IMR-90 (cell line): Measurements from ENCODE around the gene KCNT1. TPM values are rescaled to one million over a fixed set of nuclear protein-coding genes. Genes with fewer than 3 reads are reported as not detected.

Experiments used
- ATAC-seq: fragments of 200-7000 bp; cut with Tn5 transposase; 2 replicates; pipeline ENCODE4 v1.9.1; 2020; ENCODE audit warnings: low read depth, mild to moderate bottlenecking, moderate library complexity
- BruUV-seq: library from RNA; stranded (reverse); fragments of 400-500 nt; replicated peaks from 2 replicates; lab custom pipeline; 2021; lab: Mats Ljungman, UMichigan
- CTCF ChIA-PET: fragments of 300-600 bp; formaldehyde crosslinking; extraction: SDS; loops from one replicate; lab custom pipeline; 2021; ENCODE audit warnings: antibody characterized with exemption; lab: Yijun Ruan, JAX
- POLR2A ChIA-PET: fragments of 300-600 bp; sonication (Branson Sonifier 250); formaldehyde crosslinking; loops from one replicate; lab custom pipeline; 2022; ENCODE audit warnings: antibody characterized with exemption; ENCODE audit not compliant: unreplicated experiment; lab: Charles Lee
- DNase-seq: peaks from one replicate; pipeline ENCODE4 v3.0.0; 2013
- H2AFZ ChIP-seq: replicated peaks from 2 replicates; pipeline ENCODE3; 2013; ENCODE audit warnings: low read length, mild to moderate bottlenecking; ENCODE audit not compliant: poor library complexity
- H2AK5ac ChIP-seq: 2 replicates; pipeline ENCODE4 v1.6.1; 2013; ENCODE audit warnings: low read depth, low read length, inconsistent platforms
- H2AK9ac ChIP-seq: replicated peaks from 2 replicates; pipeline ENCODE3; 2013; ENCODE audit warnings: mild to moderate bottlenecking, low read depth, low read length, moderate library complexity; ENCODE audit not compliant: poor library complexity
- H2BK120ac ChIP-seq: 2 replicates; pipeline ENCODE4 v1.6.1; 2013; ENCODE audit warnings: low read depth, low read length, inconsistent platforms
- H2BK15ac ChIP-seq: 3 replicates; pipeline ENCODE4 v1.6.1; 2013; ENCODE audit warnings: low read depth, low read length, inconsistent platforms
- H2BK20ac ChIP-seq: 2 replicates; pipeline ENCODE4 v1.6.1; 2013; ENCODE audit warnings: low read depth, mild to moderate bottlenecking, inconsistent platforms, low read length, moderate library complexity
- H2BK5ac ChIP-seq: 2 replicates; pipeline ENCODE4 v1.6.1; 2013; ENCODE audit warnings: mild to moderate bottlenecking, low read depth, low read length, inconsistent platforms; ENCODE audit not compliant: poor library complexity, severe bottlenecking
- H3K14ac ChIP-seq: replicated peaks from 2 replicates; pipeline ENCODE4 v1.6.1; 2013; ENCODE audit warnings: low read depth, low read length, inconsistent platforms
- H3K18ac ChIP-seq: 2 replicates; pipeline ENCODE4 v1.6.1; 2013; ENCODE audit warnings: low read depth, low read length, control low read depth
- H3K23ac ChIP-seq: 2 replicates; pipeline ENCODE4 v1.6.1; 2013; ENCODE audit warnings: low read depth, low read length, inconsistent platforms
- H3K27ac ChIP-seq: 2 replicates; pipeline ENCODE4 v1.5.1; 2013; ENCODE audit warnings: mild to moderate bottlenecking, control low read depth, low read length; ENCODE audit not compliant: insufficient read depth
- H3K27me3 ChIP-seq: 2 replicates; pipeline ENCODE4 v1.6.1; 2013; ENCODE audit warnings: low read length; ENCODE audit not compliant: control insufficient read depth, insufficient read depth
- H3K36me3 ChIP-seq: 2 replicates; pipeline ENCODE4 v1.6.1; 2013; ENCODE audit warnings: low read length, mixed read lengths; ENCODE audit not compliant: control insufficient read depth, insufficient read depth
- H3K4ac ChIP-seq: 2 replicates; pipeline ENCODE4 v1.6.1; 2013; ENCODE audit warnings: low read depth, low read length, inconsistent platforms
- H3K4me1 ChIP-seq: 2 replicates; pipeline ENCODE4 v1.6.1; 2013; ENCODE audit warnings: low read length, mixed read lengths; ENCODE audit not compliant: control insufficient read depth, insufficient read depth
- H3K4me2 ChIP-seq: 2 replicates; pipeline ENCODE4 v1.6.1; 2013; ENCODE audit warnings: low read depth, mild to moderate bottlenecking, control low read depth, low read length, moderate library complexity
- H3K4me3 ChIP-seq: 2 replicates; pipeline ENCODE4 v1.5.1; 2013; ENCODE audit warnings: low read depth, mild to moderate bottlenecking, control low read depth, low read length, moderate library complexity; ENCODE audit not compliant: insufficient read depth
- H3K56ac ChIP-seq: 2 replicates; pipeline ENCODE4 v1.6.1; 2013; ENCODE audit warnings: low read length, inconsistent platforms; ENCODE audit not compliant: insufficient read depth; ENCODE audit errors: extremely low read depth
- H3K79me1 ChIP-seq, 2 experiments: 2 replicates each; pipeline ENCODE4 v1.6.1; 2013; ENCODE audit warnings: low read length in 2 of 2, inconsistent platforms in 1 of 2, low read depth in 1 of 2
- H3K9ac ChIP-seq: 2 replicates; pipeline ENCODE4 v1.6.1; 2013; ENCODE audit warnings: low read depth, low read length, control low read depth
- H3K9me1 ChIP-seq: 2 replicates; pipeline ENCODE4 v1.6.1; 2013; ENCODE audit warnings: low read length, inconsistent platforms; ENCODE audit not compliant: insufficient read depth
- H3K9me3 ChIP-seq: 2 replicates; pipeline ENCODE4 v1.6.1; 2013; ENCODE audit warnings: low read length; ENCODE audit not compliant: control insufficient read depth, insufficient read depth
- H4K20me1 ChIP-seq: 2 replicates; pipeline ENCODE4 v1.6.1; 2013; ENCODE audit warnings: low read length, inconsistent platforms; ENCODE audit not compliant: insufficient read depth
- H4K5ac ChIP-seq: 2 replicates; pipeline ENCODE4 v1.6.1; 2013; ENCODE audit warnings: mild to moderate bottlenecking, low read depth, low read length, control low read depth
- H4K8ac ChIP-seq, 2 experiments: 2 replicates each; pipeline ENCODE4 v1.6.1; 2013; ENCODE audit warnings: low read depth in 2 of 2, low read length in 2 of 2, control low read depth in 1 of 2, inconsistent platforms in 1 of 2
- H4K91ac ChIP-seq: 2 replicates; pipeline ENCODE4 v1.6.1; 2013; ENCODE audit warnings: low read depth, low read length, inconsistent platforms; ENCODE audit not compliant: insufficient read depth
- BHLHE40 ChIP-seq: fragments of 150-350 bp; IDR thresholded peaks from 2 replicates; pipeline ENCODE4 v1.6.1; 2016; ENCODE audit warnings: mild to moderate bottlenecking, low read depth, low read length
- CEBPB ChIP-seq: IDR thresholded peaks from 2 replicates; pipeline ENCODE4 v1.6.1; 2012; ENCODE audit warnings: low read depth, low read length, improper control_type of control experiment
- CHD1 ChIP-seq: IDR thresholded peaks from 2 replicates; pipeline ENCODE4 v1.6.1; 2012; ENCODE audit warnings: low read depth, low read length, improper control_type of control experiment
- FOS ChIP-seq: fragments of 150-350 bp; IDR thresholded peaks from 2 replicates; pipeline ENCODE4 v1.6.1; 2016; ENCODE audit warnings: low read depth, low read length
- MAFK ChIP-seq: IDR thresholded peaks from 2 replicates; pipeline ENCODE4 v1.6.1; 2012; ENCODE audit warnings: low read depth, low read length, improper control_type of control experiment
- MAZ ChIP-seq: IDR thresholded peaks from 2 replicates; pipeline ENCODE4 v1.6.1; 2012; ENCODE audit warnings: low read depth, mild to moderate bottlenecking, low read length, improper control_type of control experiment, moderate library complexity, borderline replicate concordance
- MXI1 ChIP-seq: IDR thresholded peaks from 2 replicates; pipeline ENCODE4 v1.6.1; 2012; ENCODE audit warnings: low read depth, mild to moderate bottlenecking, low read length, moderate library complexity, borderline replicate concordance
- NFE2L2 ChIP-seq: fragments of 150-350 bp; IDR thresholded peaks from 2 replicates; pipeline ENCODE4 v1.6.1; 2016; ENCODE audit warnings: low read depth, mild to moderate bottlenecking, low read length
- POLR2A ChIP-seq: IDR thresholded peaks from 2 replicates; pipeline ENCODE4 v1.6.1; 2012; ENCODE audit warnings: mild to moderate bottlenecking, low read depth, low read length
- RAD21 ChIP-seq: IDR thresholded peaks from 2 replicates; pipeline ENCODE4 v1.6.1; 2012; ENCODE audit warnings: low read length, improper control_type of control experiment
- RCOR1 ChIP-seq: IDR thresholded peaks from 2 replicates; pipeline ENCODE4 v1.6.1; 2012; ENCODE audit warnings: mild to moderate bottlenecking, low read length, improper control_type of control experiment; ENCODE audit not compliant: insufficient replicate concordance
- RFX5 ChIP-seq: IDR thresholded peaks from 2 replicates; pipeline ENCODE4 v1.8.0; 2012; ENCODE audit warnings: low read depth, mild to moderate bottlenecking, low read length, moderate library complexity
- SMC3 ChIP-seq: fragments of 150-350 bp; IDR thresholded peaks from 2 replicates; pipeline ENCODE4 v1.6.1; 2016; ENCODE audit warnings: low read depth, mild to moderate bottlenecking, antibody characterized with exemption, low read length, moderate library complexity
- USF2 ChIP-seq: fragments of 150-350 bp; IDR thresholded peaks from 2 replicates; pipeline ENCODE4 v1.6.1; 2017; ENCODE audit warnings: mild to moderate bottlenecking, antibody characterized with exemption, low read length, low read depth
- WGBS, 2 experiments: methylation state at CpG; one replicate each; pipeline versions ENCODE4 v1.1.5 to v1.1.7; 2013; ENCODE audit warnings: missing lambda C conversion rate in 2 of 2; ENCODE audit not compliant: insufficient read length in 1 of 2; ENCODE audit errors: extremely low coverage in 2 of 2; 5-methylcytosine and 5-hydroxymethylcytosine counted together
- dilution Hi-C: fragments of 300-500 bp; cut with HindIII; formaldehyde crosslinking; loops from one replicate; pipeline ENCODE4 v1.14.3; 2018; ENCODE audit warnings: low sequenced_read_pairs; ENCODE audit not compliant: unreplicated experiment
- in situ Hi-C: fragments of 300-500 bp; cut with MboI; formaldehyde crosslinking; loops from 3 replicates; pipeline ENCODE4 v1.14.3; 2019; ENCODE audit warnings: low sequenced_read_pairs, inconsistent platforms, mixed read lengths
- intact Hi-C: fragments of 100-400 bp; cut with micrococcal nuclease; formaldehyde crosslinking; loops from 2 replicates; pipeline ENCODE4 v1.10.0; 2022
- polyA plus RNA-seq, 3 experiments: library from polyadenylated mRNA; depleted of rRNA; stranded (reverse); fragments of >200 nt; gene quantifications; 2 replicates each; pipeline ENCODE4 v1.2.3, GENCODE V29; 2012; ENCODE audit warnings: low replicate concordance in 1 of 3
- total RNA-seq: library from RNA; depleted of rRNA; stranded (reverse); fragments of >200 nt; gene quantifications from 2 replicates; pipeline ENCODE4 v1.2.3, GENCODE V29; 2012
- TF ChIP-seq, protein P1 (sequence below): conservative IDR thresholded peaks from 2 replicates; pipeline ENCODE4 v1.5.1; 2012; ENCODE audit warnings: mild to moderate bottlenecking, low read depth, low read length, improper control_type of control experiment
- TF ChIP-seq, protein P2 (sequence below): fragments of 150-350 bp; IDR thresholded peaks from 2 replicates; pipeline ENCODE4 v1.6.1; 2016; ENCODE audit warnings: low read depth, mild to moderate bottlenecking, low read length, moderate library complexity, borderline replicate concordance

Gene KCNT1
- total and polyA plus RNA-seq, 2 of the 4 experiments (the other 2 are of a cell fraction) = not detected

- in situ Hi-C loops = no loop called here
- BruUV-seq = no TSS peak
- no peak overlapping the region for H4K8ac ChIP-seq
- DNase-seq = no peak
- H3K4me1 ChIP-seq = no peaks in the 10 kb centered on the region
- no peak overlapping the region for H2BK20ac ChIP-seq
- ATAC-seq = no peak
- no peak overlapping the region for H3K18ac ChIP-seq
- no peak overlapping the region for H2BK120ac ChIP-seq
- ChIA-PET CTCF (no interaction called here), POLR2A (no interaction called here)
- TF ChIP-seq MXI1 = no peak
- no peak for TF ChIP-seq RCOR1
- no peak for TF ChIP-seq FOS
- no peak for TF ChIP-seq NFE2L2
- TF ChIP-seq MAFK = no peak
- TF ChIP-seq CEBPB = no peak
- no peak for TF ChIP-seq SMC3
- no peak for TF ChIP-seq MAZ
- TF ChIP-seq, protein P1, sequence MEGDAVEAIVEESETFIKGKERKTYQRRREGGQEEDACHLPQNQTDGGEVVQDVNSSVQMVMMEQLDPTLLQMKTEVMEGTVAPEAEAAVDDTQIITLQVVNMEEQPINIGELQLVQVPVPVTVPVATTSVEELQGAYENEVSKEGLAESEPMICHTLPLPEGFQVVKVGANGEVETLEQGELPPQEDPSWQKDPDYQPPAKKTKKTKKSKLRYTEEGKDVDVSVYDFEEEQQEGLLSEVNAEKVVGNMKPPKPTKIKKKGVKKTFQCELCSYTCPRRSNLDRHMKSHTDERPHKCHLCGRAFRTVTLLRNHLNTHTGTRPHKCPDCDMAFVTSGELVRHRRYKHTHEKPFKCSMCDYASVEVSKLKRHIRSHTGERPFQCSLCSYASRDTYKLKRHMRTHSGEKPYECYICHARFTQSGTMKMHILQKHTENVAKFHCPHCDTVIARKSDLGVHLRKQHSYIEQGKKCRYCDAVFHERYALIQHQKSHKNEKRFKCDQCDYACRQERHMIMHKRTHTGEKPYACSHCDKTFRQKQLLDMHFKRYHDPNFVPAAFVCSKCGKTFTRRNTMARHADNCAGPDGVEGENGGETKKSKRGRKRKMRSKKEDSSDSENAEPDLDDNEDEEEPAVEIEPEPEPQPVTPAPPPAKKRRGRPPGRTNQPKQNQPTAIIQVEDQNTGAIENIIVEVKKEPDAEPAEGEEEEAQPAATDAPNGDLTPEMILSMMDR = no peak
- TF ChIP-seq USF2 = no peak
- TF ChIP-seq, protein P2, sequence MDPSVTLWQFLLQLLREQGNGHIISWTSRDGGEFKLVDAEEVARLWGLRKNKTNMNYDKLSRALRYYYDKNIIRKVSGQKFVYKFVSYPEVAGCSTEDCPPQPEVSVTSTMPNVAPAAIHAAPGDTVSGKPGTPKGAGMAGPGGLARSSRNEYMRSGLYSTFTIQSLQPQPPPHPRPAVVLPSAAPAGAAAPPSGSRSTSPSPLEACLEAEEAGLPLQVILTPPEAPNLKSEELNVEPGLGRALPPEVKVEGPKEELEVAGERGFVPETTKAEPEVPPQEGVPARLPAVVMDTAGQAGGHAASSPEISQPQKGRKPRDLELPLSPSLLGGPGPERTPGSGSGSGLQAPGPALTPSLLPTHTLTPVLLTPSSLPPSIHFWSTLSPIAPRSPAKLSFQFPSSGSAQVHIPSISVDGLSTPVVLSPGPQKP = no peak
- no peak for TF ChIP-seq RAD21
- TF ChIP-seq POLR2A = no peak
- TF ChIP-seq CHD1 = no peak
- no peak for TF ChIP-seq RFX5
- no peak for TF ChIP-seq BHLHE40
- H4K5ac ChIP-seq = no peak overlapping the region
- no peak overlapping the region for H2BK15ac ChIP-seq
- H2BK5ac ChIP-seq = no peak overlapping the region
- intact Hi-C loops = no loop called here
- 57% methylated on average over 5 of the region's 12 CpGs; no CpG with 5 or more reads in 1 of the 2 experiments for WGBS, 2 experiments
- H2AFZ ChIP-seq = no peak overlapping the region
- H3K14ac ChIP-seq = no peak overlapping the region
- H2AK9ac ChIP-seq = no peak overlapping the region
- dilution Hi-C loops = no loop called here
- H3K56ac ChIP-seq = no peak overlapping the region
- H3K9ac ChIP-seq = no peak overlapping the region
- H3K27ac ChIP-seq = no peak overlapping the region
- H4K20me1 ChIP-seq = no peaks in the 10 kb centered on the region
- no peak overlapping the region for H2AK5ac ChIP-seq
- H3K23ac ChIP-seq = no peak overlapping the region
- no peak overlapping the region for H3K4me3 ChIP-seq
- no peaks in the 10 kb centered on the region for H3K79me1 ChIP-seq
- H3K4ac ChIP-seq = no peak overlapping the region
- no peaks in the 10 kb centered on the region for H3K36me3 ChIP-seq
- no peaks in the 10 kb centered on the region for H3K9me1 ChIP-seq
- H3K27me3 ChIP-seq = no peaks in the 10 kb centered on the region
- H3K9me3 ChIP-seq = no peaks in the 10 kb centered on the region; the same call in 1 of the 2 replicates
- no peak overlapping the region for H4K91ac ChIP-seq
- H3K4me2 ChIP-seq = no peak overlapping the region
Measured at GRCh38 chr9:135663857-135664256, 38.1 kb upstream of the KCNT1 start.
